ENCODE data around the gene ATP1A4. TPM values are rescaled to one million over a fixed set of nuclear protein-coding genes. Genes with fewer than 3 reads are reported as not detected.

ATP1A4 gene
- total and polyA plus RNA-seq, 9 of the 15 experiments (the other 6 are each of a cell fraction or from before 2014, with no cell fraction given): 0.07 TPM; not detected in 8

DNA sequence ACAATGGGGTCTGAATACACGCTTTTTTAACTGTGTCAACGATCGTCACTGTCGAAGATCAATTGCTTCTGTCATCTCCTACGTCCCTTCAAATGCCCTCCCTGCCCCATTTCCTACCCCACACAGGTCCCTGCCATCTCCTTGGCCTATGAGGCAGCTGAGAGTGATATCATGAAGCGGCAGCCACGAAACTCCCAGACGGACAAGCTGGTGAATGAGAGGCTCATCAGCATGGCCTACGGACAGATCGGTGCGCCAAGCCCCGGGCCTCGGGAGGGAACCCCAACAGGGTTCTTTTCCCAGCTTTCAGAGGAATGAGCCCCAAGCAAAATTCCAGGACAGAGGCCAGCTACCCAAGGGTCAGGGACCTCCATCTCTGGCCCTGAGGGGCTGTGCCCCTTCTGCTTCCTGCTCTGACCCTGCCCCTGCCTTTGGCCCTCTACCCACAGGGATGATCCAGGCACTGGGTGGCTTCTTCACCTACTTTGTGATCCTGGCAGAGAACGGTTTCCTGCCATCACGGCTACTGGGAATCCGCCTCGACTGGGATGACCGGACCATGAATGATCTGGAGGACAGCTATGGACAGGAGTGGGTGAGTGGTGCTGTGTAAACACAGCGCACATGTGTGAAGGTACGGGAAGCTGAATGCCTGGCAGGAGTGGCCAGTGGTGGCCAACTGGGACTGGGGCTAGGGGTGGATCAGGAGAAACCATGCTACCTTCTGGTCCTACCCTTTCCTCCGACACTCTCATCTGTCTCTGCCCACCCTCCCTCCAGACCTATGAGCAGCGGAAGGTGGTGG lies 15.1 kb upstream of the ATP1A4 start:
- in situ Hi-C loops (cut with MboI) (no loop called here), intact Hi-C loops (cut with micrococcal nuclease) (no loop called here)
- ChIA-PET CTCF (ENCODE audit: low intra/inter-chr PET ratio) (no interaction called here), POLR2A (interaction anchor here (0.6 to 1.6 kb wide), 2 partner anchors 11 to 178 kb away, joined by 3 read pairs; no protein-coding TSS in a partner anchor)
- H3K27me3 ChIP-seq (ENCODE audit: control insufficient read depth in 2 of 2, insufficient read depth in 2 of 2, low read length in 2 of 2): peaks cover 47 to 73% of the 10 kb centered on the region in 2 experiments
- H3K4me3 ChIP-seq: no peak overlapping the region
- no peak overlapping the region for H3K27ac ChIP-seq (ENCODE audit: extremely low read depth, low read depth, low read length)
- no peak overlapping the region for H3K9ac ChIP-seq (ENCODE audit: insufficient read depth in 1 of 2, low read depth in 2 of 2, low read length in 2 of 2)
- H3K4me2 ChIP-seq (ENCODE audit: insufficient read depth, low read length): no peak overlapping the region
- no peaks in the 10 kb centered on the region for H3K4me1 ChIP-seq (replicated peaks in 1 of 2; ENCODE audit: control insufficient read depth in 2 of 2, insufficient read depth in 2 of 2, low read length in 2 of 2)
- no peak overlapping the region for H2AFZ ChIP-seq (ENCODE audit: low read depth, low read length)
- FAIRE-seq (no peak), ATAC-seq (no peak), DNase-seq (ENCODE audit: extremely low read depth in 1 of 4, low spot score in 3 of 4) (no peak)
- WGBS (ENCODE audit: insufficient coverage, low coverage, missing lambda C conversion rate): 1% methylated on average over 22 of the region's 22 CpGs
- BruUV-seq (replicated peaks): no TSS peak
- H3K79me2 ChIP-seq (ENCODE audit: control insufficient read depth, insufficient read depth, low read length): no peaks in the 10 kb centered on the region
- H3K9me1 ChIP-seq (ENCODE audit: control insufficient read depth, insufficient read depth, low read length): no peaks in the 10 kb centered on the region
- no peaks in the 10 kb centered on the region for H3K36me3 ChIP-seq (ENCODE audit: control insufficient read depth, insufficient read depth, low read length)
- H4K20me1 ChIP-seq (replicated peaks; ENCODE audit: control insufficient read depth, insufficient read depth, low read length): peaks cover 3% of the 10 kb centered on the region; the same call in 1 of the 2 replicates
- H3K9me3 ChIP-seq (replicated peaks; ENCODE audit: control insufficient read depth, insufficient read depth, low read depth, low read length): no peaks in the 10 kb centered on the region
- TF ChIP-seq HDAC6 (IDR thresholded peaks at IDR 0.05; ENCODE audit: low read depth, low read length): no peak
- TF ChIP-seq ELF2 (CRISPR knock-in tag; IDR thresholded peaks at IDR 0.05): no peak
- no peak for TF ChIP-seq KDM1A (IDR thresholded peaks at IDR 0.05)
- TF ChIP-seq MED1 (CRISPR knock-in tag; IDR thresholded peaks at IDR 0.05; ENCODE audit: borderline replicate concordance): no peak
- no peak for TF ChIP-seq ZNF133 (CRISPR knock-in tag; IDR thresholded peaks at IDR 0.05)
- no peak for TF ChIP-seq TCFL5 (CRISPR knock-in tag; conservative IDR thresholded peaks at IDR 0.05)
- no peak for TF ChIP-seq SMAD1 (IDR thresholded peaks at IDR 0.05; ENCODE audit: low read depth, low read length, partially characterized antibody)
- TF ChIP-seq C11orf30 (IDR thresholded peaks at IDR 0.05; ENCODE audit: low read depth): no peak
- TF ChIP-seq, protein P1, sequence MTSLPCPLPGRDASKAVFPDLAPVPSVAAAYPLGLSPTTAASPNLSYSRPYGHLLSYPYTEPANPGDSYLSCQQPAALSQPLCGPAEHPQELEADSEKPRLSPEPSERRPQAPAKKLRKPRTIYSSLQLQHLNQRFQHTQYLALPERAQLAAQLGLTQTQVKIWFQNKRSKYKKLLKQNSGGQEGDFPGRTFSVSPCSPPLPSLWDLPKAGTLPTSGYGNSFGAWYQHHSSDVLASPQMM (CRISPR knock-in tag; IDR thresholded peaks at IDR 0.05): no peak
- TF ChIP-seq HMG20B (CRISPR knock-in tag; IDR thresholded peaks at IDR 0.05): no peak
- TF ChIP-seq, protein P2, sequence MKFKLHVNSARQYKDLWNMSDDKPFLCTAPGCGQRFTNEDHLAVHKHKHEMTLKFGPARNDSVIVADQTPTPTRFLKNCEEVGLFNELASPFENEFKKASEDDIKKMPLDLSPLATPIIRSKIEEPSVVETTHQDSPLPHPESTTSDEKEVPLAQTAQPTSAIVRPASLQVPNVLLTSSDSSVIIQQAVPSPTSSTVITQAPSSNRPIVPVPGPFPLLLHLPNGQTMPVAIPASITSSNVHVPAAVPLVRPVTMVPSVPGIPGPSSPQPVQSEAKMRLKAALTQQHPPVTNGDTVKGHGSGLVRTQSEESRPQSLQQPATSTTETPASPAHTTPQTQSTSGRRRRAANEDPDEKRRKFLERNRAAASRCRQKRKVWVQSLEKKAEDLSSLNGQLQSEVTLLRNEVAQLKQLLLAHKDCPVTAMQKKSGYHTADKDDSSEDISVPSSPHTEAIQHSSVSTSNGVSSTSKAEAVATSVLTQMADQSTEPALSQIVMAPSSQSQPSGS (CRISPR knock-in tag; IDR thresholded peaks at IDR 0.05): no peak
- no peak for TF ChIP-seq ZFP30 (CRISPR knock-in tag; IDR thresholded peaks at IDR 0.05; ENCODE audit: borderline replicate concordance)
- TF ChIP-seq, protein P3, sequence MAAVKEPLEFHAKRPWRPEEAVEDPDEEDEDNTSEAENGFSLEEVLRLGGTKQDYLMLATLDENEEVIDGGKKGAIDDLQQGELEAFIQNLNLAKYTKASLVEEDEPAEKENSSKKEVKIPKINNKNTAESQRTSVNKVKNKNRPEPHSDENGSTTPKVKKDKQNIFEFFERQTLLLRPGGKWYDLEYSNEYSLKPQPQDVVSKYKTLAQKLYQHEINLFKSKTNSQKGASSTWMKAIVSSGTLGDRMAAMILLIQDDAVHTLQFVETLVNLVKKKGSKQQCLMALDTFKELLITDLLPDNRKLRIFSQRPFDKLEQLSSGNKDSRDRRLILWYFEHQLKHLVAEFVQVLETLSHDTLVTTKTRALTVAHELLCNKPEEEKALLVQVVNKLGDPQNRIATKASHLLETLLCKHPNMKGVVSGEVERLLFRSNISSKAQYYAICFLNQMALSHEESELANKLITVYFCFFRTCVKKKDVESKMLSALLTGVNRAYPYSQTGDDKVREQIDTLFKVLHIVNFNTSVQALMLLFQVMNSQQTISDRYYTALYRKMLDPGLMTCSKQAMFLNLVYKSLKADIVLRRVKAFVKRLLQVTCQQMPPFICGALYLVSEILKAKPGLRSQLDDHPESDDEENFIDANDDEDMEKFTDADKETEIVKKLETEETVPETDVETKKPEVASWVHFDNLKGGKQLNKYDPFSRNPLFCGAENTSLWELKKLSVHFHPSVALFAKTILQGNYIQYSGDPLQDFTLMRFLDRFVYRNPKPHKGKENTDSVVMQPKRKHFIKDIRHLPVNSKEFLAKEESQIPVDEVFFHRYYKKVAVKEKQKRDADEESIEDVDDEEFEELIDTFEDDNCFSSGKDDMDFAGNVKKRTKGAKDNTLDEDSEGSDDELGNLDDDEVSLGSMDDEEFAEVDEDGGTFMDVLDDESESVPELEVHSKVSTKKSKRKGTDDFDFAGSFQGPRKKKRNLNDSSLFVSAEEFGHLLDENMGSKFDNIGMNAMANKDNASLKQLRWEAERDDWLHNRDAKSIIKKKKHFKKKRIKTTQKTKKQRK (IDR thresholded peaks at IDR 0.05; ENCODE audit: borderline replicate concordance, low read depth, low read length): no peak
- TF ChIP-seq NR4A1 (CRISPR knock-in tag; IDR thresholded peaks at IDR 0.05): no peak
- TF ChIP-seq NR4A1 (tag; IDR thresholded peaks at IDR 0.05): no peak
- no peak for TF ChIP-seq GABPB1 (CRISPR knock-in tag; IDR thresholded peaks at IDR 0.05)
- no peak for TF ChIP-seq PHF8 (IDR thresholded peaks at IDR 0.05; ENCODE audit: borderline replicate concordance, low read length)
- no peak for TF ChIP-seq FOXM1 (IDR thresholded peaks at IDR 0.05; ENCODE audit: low read depth)
- no peak for TF ChIP-seq FOXM1 (CRISPR knock-in tag; IDR thresholded peaks at IDR 0.05; ENCODE audit: low read depth)

Measured in K562 (cell line).